Trophoblast cell (in vitro differentiated cells and primary cell): ENCODE measurements around the gene GUCY1A1.

Experiments used
- DNase-seq, 2 donors: peaks; one replicate each; pipeline ENCODE4 v3.0.0-alpha.2; 2016
- H2AFZ ChIP-seq: 2 replicates; pipeline ENCODE4 v1.6.1; 2013; ENCODE audit warnings: low read length, moderate library complexity, mild to moderate bottlenecking; ENCODE audit not compliant: insufficient read depth, poor library complexity
- H2AK5ac ChIP-seq: 2 replicates; pipeline ENCODE4 v1.6.1; 2013; ENCODE audit warnings: mild to moderate bottlenecking, low read length
- H2BK120ac ChIP-seq: 2 replicates; pipeline ENCODE4 v1.6.1; 2013; ENCODE audit warnings: low read length, mild to moderate bottlenecking, moderate library complexity; ENCODE audit not compliant: insufficient read depth, poor library complexity
- H2BK12ac ChIP-seq: 2 replicates; pipeline ENCODE4 v1.6.1; 2013; ENCODE audit warnings: mild to moderate bottlenecking, low read length, moderate library complexity
- H2BK5ac ChIP-seq: 2 replicates; pipeline ENCODE4 v1.6.1; 2013; ENCODE audit warnings: low read length, low read depth, moderate library complexity, mild to moderate bottlenecking; ENCODE audit not compliant: poor library complexity
- H3K14ac ChIP-seq: 2 replicates; pipeline ENCODE4 v1.6.1; 2013; ENCODE audit warnings: mild to moderate bottlenecking, low read length
- H3K18ac ChIP-seq: 2 replicates; pipeline ENCODE4 v1.6.1; 2013; ENCODE audit warnings: mild to moderate bottlenecking, low read length
- H3K23ac ChIP-seq: 2 replicates; pipeline ENCODE4 v1.6.1; 2013; ENCODE audit warnings: low read length
- H3K27ac ChIP-seq: 2 replicates; pipeline ENCODE4 v1.5.1; 2013; ENCODE audit warnings: low read depth, mild to moderate bottlenecking, inconsistent platforms, low read length, moderate library complexity
- H3K27me3 ChIP-seq: 2 replicates; pipeline ENCODE4 v1.6.1; 2013; ENCODE audit warnings: inconsistent platforms, mild to moderate bottlenecking, low read length, moderate library complexity; ENCODE audit not compliant: insufficient read depth
- H3K36me3 ChIP-seq, 2 experiments: 1 replicate in 1 of 2; 2 replicates in 1 of 2; pipeline ENCODE4 v1.6.1; 2013; ENCODE audit warnings: low read length in 2 of 2, mild to moderate bottlenecking in 2 of 2, moderate library complexity in 1 of 2; ENCODE audit not compliant: insufficient read depth in 2 of 2, control insufficient read depth in 1 of 2
- H3K4ac ChIP-seq: 2 replicates; pipeline ENCODE4 v1.6.1; 2013; ENCODE audit warnings: low read depth, mild to moderate bottlenecking, low read length, moderate library complexity
- H3K4me1 ChIP-seq, 2 experiments: 1 replicate in 1 of 2; 2 replicates in 1 of 2; pipeline ENCODE4 v1.6.1; 2013; ENCODE audit warnings: low read length in 2 of 2, mild to moderate bottlenecking in 2 of 2, moderate library complexity in 1 of 2; ENCODE audit not compliant: insufficient read depth in 2 of 2, control insufficient read depth in 1 of 2
- H3K4me2 ChIP-seq: 2 replicates; pipeline ENCODE4 v1.6.1; 2013; ENCODE audit warnings: inconsistent platforms, mild to moderate bottlenecking, low read length, moderate library complexity
- H3K4me3 ChIP-seq: 2 replicates; pipeline ENCODE4 v1.5.1; 2013; ENCODE audit warnings: mild to moderate bottlenecking, low read depth, low read length, inconsistent platforms
- H3K79me1 ChIP-seq: one replicate; pipeline ENCODE4 v1.6.1; 2013; ENCODE audit warnings: low read length
- H3K79me2 ChIP-seq: 2 replicates; pipeline ENCODE4 v1.6.1; 2013; ENCODE audit warnings: low read length, mild to moderate bottlenecking; ENCODE audit not compliant: control insufficient read depth, insufficient read depth, poor library complexity
- H3K9ac ChIP-seq: 2 replicates; pipeline ENCODE4 v1.6.1; 2013; ENCODE audit warnings: mild to moderate bottlenecking, low read length
- H3K9me3 ChIP-seq: 2 replicates; pipeline ENCODE4 v1.6.1; 2013; ENCODE audit warnings: low read depth, mild to moderate bottlenecking, control low read depth, inconsistent platforms, low read length; ENCODE audit not compliant: insufficient read depth
- H4K12ac ChIP-seq: 2 replicates; pipeline ENCODE4 v1.6.1; 2013; ENCODE audit warnings: low read depth, mild to moderate bottlenecking, low read length, moderate library complexity
- H4K8ac ChIP-seq: 2 replicates; pipeline ENCODE4 v1.6.1; 2013; ENCODE audit warnings: low read depth, mild to moderate bottlenecking, low read length, moderate library complexity
- H4K91ac ChIP-seq: one replicate; pipeline ENCODE4 v1.6.1; 2013; ENCODE audit warnings: low read depth, mild to moderate bottlenecking, low read length, moderate library complexity
- WGBS: extraction: QIAGEN DNeasy Blood & Tissue Kit; methylation state at CpG from one replicate; pipeline ENCODE4 v1.1.7; 2013; ENCODE audit warnings: missing lambda C conversion rate; ENCODE audit not compliant: insufficient read length, insufficient coverage; ENCODE audit errors: extremely low coverage; 5-methylcytosine and 5-hydroxymethylcytosine counted together

The GUCY1A1 gene

DNA sequence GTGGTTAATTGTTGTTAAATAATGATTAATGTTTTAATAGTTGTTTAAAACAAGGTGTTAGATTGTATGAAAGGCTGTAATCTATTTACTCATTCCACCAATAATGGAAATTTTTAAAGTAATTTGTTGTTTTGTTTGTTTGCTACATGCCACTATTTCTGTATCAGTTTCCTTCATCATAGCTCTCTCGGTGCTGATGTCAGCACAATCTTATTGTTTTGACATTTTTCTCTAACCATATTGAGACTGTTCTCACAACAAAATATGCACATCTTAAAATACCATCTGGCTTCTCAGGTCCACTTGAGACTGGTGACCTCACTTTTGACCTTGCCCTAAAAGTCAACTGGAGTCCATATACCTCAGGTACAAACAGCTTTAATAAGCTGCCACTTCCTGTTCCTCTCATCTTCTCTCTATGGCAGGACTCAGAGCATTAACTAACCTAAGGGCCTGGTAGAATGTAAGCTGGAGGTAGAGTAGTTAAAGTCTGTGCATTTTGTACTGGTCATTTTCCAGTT, 91.2 kb downstream of the GUCY1A1 start:
- WGBS: no CpG with 5 or more reads among the region's 1 CpG
- Histone ChIP-seq H3K4me2 (no peak overlapping the region), H3K79me2 (no peaks in the 10 kb centered on the region), H4K91ac (no peak overlapping the region), H3K9ac (no peak overlapping the region), H3K27me3 (peaks cover 2% of the 10 kb centered on the region), H3K4ac (no peak overlapping the region), H2BK12ac (no peak overlapping the region), H3K18ac (no peak overlapping the region), H3K79me1 (peaks cover 3% of the 10 kb centered on the region), H3K9me3 (no peaks in the 10 kb centered on the region), H3K27ac (no peak overlapping the region), H4K8ac (no peak overlapping the region), H2AFZ (no peak overlapping the region), H2BK5ac (no peak overlapping the region), H3K4me1 (peaks cover 2 to 6% of the 10 kb centered on the region in 2 experiments), H2BK120ac (no peak overlapping the region), H2AK5ac (no peak overlapping the region), H3K36me3 (no peaks in the 10 kb centered on the region), H3K14ac (no peak overlapping the region), H3K23ac (no peak overlapping the region), H4K12ac (no peak overlapping the region), H3K4me3 (no peak overlapping the region)
- DNase-seq: no peak

DNA sequence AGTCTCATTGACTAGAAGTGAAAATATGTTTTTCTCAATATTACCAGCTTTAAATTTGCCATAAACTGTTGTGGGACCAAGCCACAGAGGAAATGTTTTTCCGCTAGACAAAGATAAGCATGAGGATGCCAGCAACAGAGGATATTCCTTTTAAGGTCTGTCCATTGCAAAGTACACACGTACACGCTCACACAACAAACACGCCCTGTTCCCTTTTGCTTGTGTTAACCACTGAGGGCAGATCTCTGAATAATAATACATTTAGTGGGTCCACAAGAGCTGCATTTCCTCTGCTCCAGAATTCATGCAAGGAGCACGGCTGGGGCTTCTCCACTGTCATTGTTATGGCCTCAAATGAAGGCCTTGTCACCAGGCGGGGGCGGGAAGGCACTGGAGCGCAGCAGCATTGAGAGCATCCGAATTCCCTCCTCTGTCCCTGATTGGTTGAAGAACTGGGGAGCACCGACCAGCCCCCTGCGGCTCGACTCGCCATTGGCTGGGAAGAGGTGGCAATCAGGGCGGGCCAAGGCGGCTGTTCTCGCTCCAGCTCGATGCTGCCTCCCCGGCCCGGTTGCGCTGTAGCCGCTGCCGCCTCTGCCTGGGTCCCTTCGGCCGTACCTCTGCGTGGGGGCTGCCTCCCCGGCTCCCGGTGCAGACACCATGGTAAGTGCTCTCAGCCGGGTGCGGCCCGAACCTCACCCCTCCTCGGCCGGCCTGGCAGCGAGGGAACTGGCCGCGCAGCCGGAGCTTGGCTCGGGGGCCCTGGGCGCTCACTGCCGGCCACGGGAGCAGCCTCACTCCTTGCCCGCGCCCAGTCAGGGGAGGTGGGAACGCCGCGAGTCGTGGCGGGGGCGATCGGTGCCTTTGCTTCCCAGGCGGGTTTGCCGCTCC, 92.1 kb downstream of the GUCY1A1 start, which contains the start of gene GUCY1B1:
GUCY1B1 (plus strand) TSS at position 541 of the 891 bp plus-strand sequence; CDS start at position 661, 120 bp downstream.
- WGBS: no CpG with 5 or more reads among the region's 51 CpGs
- H3K4me2 ChIP-seq: peak within 1 kb of the TSS; percentile 93

DNA sequence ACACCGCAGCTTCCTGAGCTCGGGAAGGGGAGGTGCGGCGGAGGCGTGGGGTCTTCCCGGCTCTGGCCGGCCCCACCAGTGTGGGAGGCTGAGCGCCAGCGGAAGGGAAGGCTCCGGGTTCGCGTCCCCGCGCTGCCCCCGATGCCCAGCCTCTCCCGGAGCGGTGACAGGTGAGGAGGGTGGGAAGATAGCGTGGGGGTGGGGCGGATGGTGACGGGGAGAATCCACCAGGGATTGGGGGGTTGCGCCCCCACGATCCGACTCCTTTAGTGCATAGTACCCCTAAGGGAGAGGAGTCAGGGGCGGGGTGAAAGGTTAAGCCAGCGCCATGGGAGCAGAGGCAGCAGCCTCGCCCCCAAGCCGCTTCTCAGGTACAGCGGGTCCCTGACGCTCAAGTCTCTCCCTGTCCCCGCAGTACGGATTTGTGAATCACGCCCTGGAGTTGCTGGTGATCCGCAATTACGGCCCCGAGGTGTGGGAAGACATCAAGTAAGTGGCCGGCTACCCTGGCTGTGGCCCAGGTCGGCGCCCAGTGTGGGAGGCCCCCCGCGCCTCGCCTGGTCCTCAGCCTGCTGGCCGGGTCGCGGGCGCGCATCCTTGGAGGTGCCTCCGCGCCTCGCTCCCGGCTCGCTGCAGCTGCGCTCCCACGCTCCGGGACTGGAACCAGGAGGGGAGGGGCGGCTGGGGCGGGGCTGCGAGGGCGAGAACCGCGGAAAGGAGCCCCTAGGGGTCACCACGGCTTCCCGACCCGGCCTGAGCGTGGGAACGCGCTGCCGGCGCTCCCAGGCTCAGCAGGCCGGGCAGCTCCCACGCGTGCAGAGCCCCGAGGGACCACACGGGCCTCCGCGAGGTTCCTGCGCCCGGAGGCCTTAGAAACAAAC, 93.0 kb downstream of the GUCY1A1 start:
- no peak overlapping the region for H4K91ac ChIP-seq
- no peaks in the 10 kb centered on the region for H3K9me3 ChIP-seq
- H3K36me3 ChIP-seq: no peaks in the 10 kb centered on the region
- H3K4me3 ChIP-seq: peak overlapping the region; percentile 73
- peak overlapping the region; percentile 64 for H4K8ac ChIP-seq
- no peaks in the 10 kb centered on the region for H3K79me2 ChIP-seq
- H3K79me1 ChIP-seq: peaks cover 3% of the 10 kb centered on the region
- no peak overlapping the region for H3K9ac ChIP-seq
- H2BK12ac ChIP-seq: no peak overlapping the region
- no peak overlapping the region for H3K14ac ChIP-seq
- no peak overlapping the region for H3K4ac ChIP-seq
- H2AK5ac ChIP-seq: no peak overlapping the region
- no peak overlapping the region for H3K27ac ChIP-seq
- peak in 1 of 2 donors; percentile 18 for DNase-seq
- H4K12ac ChIP-seq: no peak overlapping the region
- peak overlapping the region; percentile 93 for H3K4me2 ChIP-seq
- H3K27me3 ChIP-seq: peaks cover 2% of the 10 kb centered on the region
- no peak overlapping the region for H2BK120ac ChIP-seq
- H2AFZ ChIP-seq: peak overlapping the region; percentile 56
- peaks cover 2 to 6% of the 10 kb centered on the region in 2 experiments for H3K4me1 ChIP-seq
- H2BK5ac ChIP-seq: no peak overlapping the region
- no peak overlapping the region for H3K23ac ChIP-seq
- no peak overlapping the region for H3K18ac ChIP-seq
- WGBS: no CpG with 5 or more reads among the region's 77 CpGs

More for the DNA sequence above, 92.1 kb downstream of the GUCY1A1 start, which contains the start of gene GUCY1B1:
- Histone ChIP-seq H4K8ac (peak within 1 kb of the TSS; percentile 64), H3K79me1 (peaks cover 3% of the 10 kb centered on the region), H3K9ac (no peak within 1 kb of the TSS), H3K4ac (no peak within 1 kb of the TSS), H3K23ac (no peak within 1 kb of the TSS), H3K27me3 (peaks cover 2% of the 10 kb centered on the region), H2BK120ac (no peak within 1 kb of the TSS), H2AFZ (peak within 1 kb of the TSS; percentile 56), H2BK12ac (no peak within 1 kb of the TSS), H3K18ac (no peak within 1 kb of the TSS), H3K27ac (no peak within 1 kb of the TSS), H4K91ac (no peak within 1 kb of the TSS), H2AK5ac (no peak within 1 kb of the TSS), H3K9me3 (no peaks in the 10 kb centered on the region), H3K14ac (peak within 1 kb of the TSS; percentile 8), H2BK5ac (no peak within 1 kb of the TSS), H3K4me1 (peaks cover 2 to 6% of the 10 kb centered on the region in 2 experiments), H3K79me2 (no peaks in the 10 kb centered on the region), H4K12ac (no peak within 1 kb of the TSS), H3K36me3 (no peaks in the 10 kb centered on the region), H3K4me3 (peak within 1 kb of the TSS; percentile 73)
- DNase-seq: peak; percentile 40 to 56

DNA sequence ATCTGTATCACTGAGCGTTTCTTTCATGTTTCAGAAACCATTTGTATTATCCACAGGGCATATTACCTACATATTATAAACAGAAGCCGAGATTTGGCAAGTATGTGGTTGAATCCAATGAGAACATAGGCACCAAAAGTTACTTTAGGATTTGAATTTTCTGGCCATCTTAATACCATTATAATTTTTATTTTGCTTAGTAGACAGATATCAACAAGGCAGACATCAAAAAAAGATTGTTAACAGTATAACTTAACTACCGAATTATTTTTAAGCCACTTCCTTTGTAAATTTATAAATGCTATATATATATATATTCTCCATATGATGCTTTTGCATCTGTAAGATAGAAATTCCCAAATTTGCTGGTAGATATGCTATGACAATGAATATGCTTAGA, 94.4 kb downstream of the GUCY1A1 start:
- peaks cover 2 to 6% of the 10 kb centered on the region in 2 experiments for H3K4me1 ChIP-seq
- H3K18ac ChIP-seq: no peak overlapping the region
- H2AFZ ChIP-seq: no peak overlapping the region
- peaks cover 3% of the 10 kb centered on the region for H3K79me1 ChIP-seq
- no peak overlapping the region for H3K14ac ChIP-seq
- peaks cover 2% of the 10 kb centered on the region for H3K27me3 ChIP-seq
- H2BK5ac ChIP-seq: no peak overlapping the region
- no peak overlapping the region for H2BK12ac ChIP-seq
- H3K27ac ChIP-seq: no peak overlapping the region
- H4K12ac ChIP-seq: no peak overlapping the region
- WGBS: no CpG with 5 or more reads among the region's 3 CpGs
- H3K4ac ChIP-seq: no peak overlapping the region
- H2BK120ac ChIP-seq: no peak overlapping the region
- H3K36me3 ChIP-seq: no peaks in the 10 kb centered on the region
- H3K4me2 ChIP-seq: no peak overlapping the region
- DNase-seq: no peak
- no peak overlapping the region for H3K4me3 ChIP-seq
- H4K8ac ChIP-seq: no peak overlapping the region
- H4K91ac ChIP-seq: no peak overlapping the region
- H2AK5ac ChIP-seq: no peak overlapping the region
- no peak overlapping the region for H3K9ac ChIP-seq
- no peak overlapping the region for H3K23ac ChIP-seq
- H3K79me2 ChIP-seq: no peaks in the 10 kb centered on the region
- H3K9me3 ChIP-seq: no peaks in the 10 kb centered on the region
